GM12874 (cell line): Measurements from ENCODE around the gene OR4A15.
A peak's percentile ranks its signal among the peaks of the same experiment; 100 is the strongest.

Experiments
- TF ChIP-seq, protein P1 (sequence below): IDR thresholded peaks from 2 replicates; pipeline ENCODE4 v1.5.1; 2011; ENCODE audit warnings: low read depth, mild to moderate bottlenecking, control low read depth, low read length, moderate library complexity; ENCODE audit not compliant: insufficient read depth

The OR4A15 gene

DNA sequence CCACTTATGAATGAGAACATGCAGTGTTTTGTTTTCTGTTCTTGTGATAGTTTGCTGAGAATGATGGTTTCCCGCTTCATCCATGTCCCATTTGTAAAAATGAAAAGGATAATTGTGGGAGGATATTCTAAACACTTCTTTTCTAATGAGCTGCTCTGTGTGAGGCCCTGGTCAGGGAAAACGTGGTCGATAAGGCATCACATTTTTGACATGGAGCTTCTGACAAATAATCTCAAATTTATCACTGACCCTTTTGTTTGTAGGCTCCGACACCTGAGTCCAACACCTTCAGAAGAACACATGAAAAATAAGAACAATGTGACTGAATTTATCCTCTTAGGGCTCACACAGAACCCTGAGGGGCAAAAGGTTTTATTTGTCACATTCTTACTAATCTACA is at the start of gene OR4A15:
Gene OR4A15, plus strand, starts transcription at position 301 of the 400 bp plus-strand sequence. Its CDS starts 0 bp downstream, at position 301.
- TF ChIP-seq, protein P1, sequence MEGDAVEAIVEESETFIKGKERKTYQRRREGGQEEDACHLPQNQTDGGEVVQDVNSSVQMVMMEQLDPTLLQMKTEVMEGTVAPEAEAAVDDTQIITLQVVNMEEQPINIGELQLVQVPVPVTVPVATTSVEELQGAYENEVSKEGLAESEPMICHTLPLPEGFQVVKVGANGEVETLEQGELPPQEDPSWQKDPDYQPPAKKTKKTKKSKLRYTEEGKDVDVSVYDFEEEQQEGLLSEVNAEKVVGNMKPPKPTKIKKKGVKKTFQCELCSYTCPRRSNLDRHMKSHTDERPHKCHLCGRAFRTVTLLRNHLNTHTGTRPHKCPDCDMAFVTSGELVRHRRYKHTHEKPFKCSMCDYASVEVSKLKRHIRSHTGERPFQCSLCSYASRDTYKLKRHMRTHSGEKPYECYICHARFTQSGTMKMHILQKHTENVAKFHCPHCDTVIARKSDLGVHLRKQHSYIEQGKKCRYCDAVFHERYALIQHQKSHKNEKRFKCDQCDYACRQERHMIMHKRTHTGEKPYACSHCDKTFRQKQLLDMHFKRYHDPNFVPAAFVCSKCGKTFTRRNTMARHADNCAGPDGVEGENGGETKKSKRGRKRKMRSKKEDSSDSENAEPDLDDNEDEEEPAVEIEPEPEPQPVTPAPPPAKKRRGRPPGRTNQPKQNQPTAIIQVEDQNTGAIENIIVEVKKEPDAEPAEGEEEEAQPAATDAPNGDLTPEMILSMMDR, result no peak

DNA sequence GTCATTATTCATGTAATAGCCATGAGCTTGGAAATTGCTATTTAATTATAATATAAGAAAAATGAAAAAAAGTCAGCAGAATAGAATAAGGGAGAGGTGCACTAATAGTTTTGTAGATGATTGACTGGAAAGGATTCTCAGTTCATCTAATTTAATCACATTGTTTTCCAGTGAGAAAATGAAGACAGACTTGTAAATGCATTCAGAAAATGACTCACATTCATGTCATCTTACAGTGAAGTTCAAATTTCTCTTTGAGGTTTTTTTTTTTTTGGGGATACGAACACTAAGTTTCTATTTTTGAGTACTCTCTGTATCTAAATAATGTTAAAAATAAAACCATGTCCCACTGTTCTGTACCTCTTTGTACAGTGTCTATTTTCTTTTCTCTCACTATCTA is 43.3 kb upstream of the OR4A15 start:
- TF ChIP-seq, protein P1, result no peak

DNA sequence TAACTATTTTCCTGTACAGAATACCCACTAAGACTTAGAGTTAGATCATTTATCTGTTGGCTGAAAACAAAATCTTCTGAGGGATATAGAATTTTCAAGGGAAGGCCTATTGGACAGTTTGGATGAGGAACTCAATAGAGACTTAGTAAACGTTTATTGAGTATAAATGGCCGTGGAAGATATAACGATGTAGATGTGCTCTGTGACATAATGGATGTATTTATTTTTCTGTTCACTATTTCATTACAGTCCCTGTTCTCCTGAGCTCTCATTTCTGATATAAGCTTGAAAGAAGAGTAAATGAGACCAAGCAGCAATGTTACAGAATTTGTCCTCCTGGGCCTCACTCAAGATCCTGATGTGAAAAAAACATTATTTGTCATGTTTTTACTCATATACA is 24.9 kb upstream of the OR4A15 start, which contains the start of gene OR4A16:
Gene OR4A16, plus strand, starts transcription at position 301 of the 400 bp plus-strand sequence. Its CDS starts 0 bp downstream, at position 301.
- TF ChIP-seq, protein P1, result no peak

DNA sequence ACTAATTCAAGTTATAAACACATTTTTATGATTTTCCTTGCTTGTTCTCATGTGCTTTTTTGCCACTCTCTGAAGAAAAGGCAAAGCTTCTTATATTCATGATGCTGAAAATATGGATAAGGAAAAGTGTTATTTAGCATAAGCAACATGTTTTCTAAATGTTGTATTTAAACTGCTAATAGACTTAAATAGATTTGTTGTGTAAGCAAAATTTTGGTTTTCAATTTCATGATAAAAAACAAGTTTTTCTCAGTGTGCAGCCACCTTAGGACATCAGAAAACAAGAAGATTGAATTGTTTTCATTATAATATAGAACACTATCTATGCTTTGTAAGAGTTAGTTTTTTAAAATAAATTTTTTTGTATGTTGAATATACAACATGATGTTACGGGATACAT is 22.5 kb upstream of the OR4A15 start:
- TF ChIP-seq, protein P1, result no peak

DNA sequence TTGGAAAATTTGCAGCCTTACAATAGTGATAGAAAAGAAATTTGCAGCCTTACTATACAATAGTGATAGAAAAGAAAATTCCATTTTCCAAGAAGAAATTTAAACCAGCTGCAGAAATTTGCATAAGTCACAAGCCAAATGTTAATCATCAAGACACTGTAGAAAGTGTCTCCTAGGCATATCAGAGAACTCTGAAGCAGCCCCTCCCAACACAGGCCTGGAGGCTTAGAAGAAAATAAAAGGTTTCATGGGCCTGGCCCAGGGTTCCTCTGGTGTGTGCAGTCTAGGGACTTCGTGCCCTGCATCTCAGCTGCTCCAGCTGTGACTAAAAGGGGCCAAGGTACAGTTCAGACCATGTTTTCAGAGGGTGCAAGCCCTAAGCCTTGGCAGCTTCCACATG is 18.7 kb upstream of the OR4A15 start:
- TF ChIP-seq, protein P1, result no peak

DNA sequence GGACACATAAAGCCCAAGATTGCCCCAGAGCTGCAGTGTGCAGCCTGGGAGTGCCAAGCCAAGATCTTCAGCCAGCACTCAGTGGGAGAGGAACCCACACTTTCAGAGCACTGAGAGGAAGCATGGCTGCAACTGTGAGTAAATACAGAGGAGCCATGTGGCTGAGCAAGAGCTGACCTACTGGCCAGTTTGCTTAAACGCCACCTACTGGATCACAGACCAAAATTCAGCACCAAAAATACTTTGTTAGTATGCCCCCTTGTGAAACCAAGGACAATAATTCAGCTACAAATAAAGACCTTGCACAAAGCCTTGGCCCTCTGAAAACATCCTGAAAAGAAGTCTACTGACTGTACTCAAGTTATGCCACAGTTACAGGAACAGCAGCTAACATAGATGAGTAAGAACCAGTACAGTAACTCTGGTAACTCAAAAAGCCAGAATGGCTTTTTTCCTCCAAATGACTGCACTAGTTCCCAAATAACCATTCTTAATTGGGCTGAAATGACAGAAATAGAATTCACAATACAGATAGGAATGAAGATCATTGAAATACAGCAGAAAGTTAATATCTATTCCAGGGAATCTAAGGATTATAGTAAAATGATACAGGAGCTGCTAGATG is 10.1 kb upstream of the OR4A15 start:
- TF ChIP-seq, protein P1, result 0 out of 2 replicates have a peak, but pooled peaks have one; percentile 22

DNA sequence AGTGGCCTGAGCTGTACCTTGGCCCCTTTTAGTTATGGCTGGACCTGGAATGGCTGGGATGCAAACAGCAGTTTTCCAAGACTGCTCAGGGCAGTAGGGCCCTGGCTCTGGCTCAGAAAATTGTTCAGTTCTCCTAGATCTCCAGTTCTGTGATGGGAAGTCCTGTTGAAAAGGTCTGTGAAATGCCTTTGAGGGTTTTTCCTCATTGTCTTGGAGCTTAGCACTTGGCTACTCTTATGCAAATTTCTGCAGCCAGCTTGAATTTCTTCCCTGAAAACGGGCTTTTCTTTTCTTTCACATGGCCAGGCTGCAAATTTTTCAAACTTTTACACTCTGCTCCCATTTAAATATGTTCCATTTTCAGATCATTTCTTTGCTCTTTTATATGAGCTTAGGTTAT is 33.2 kb downstream of the OR4A15 start:
- TF ChIP-seq, protein P1, result no peak
